Activated CD4-positive, alpha-beta memory T cell treated with anti-CD3 and anti-CD28 coated beads for 36 hours (primary cell): ENCODE results near the gene ZG16B. TPM values are rescaled to one million over a fixed set of nuclear protein-coding genes. Genes with fewer than 3 reads are reported as not detected.

Source experiments
- CTCF ChIA-PET: fragments of 350-600 bp; sonication (Branson Sonifier 250); formaldehyde crosslinking; loops from one replicate; lab custom pipeline; 2021; ENCODE audit warnings: antibody characterized with exemption, inconsistent platforms; lab: Charles Lee
- POLR2A ChIA-PET: fragments of 350-600 bp; sonication (Branson Sonifier 250); formaldehyde crosslinking; loops from one replicate; lab custom pipeline; 2021; ENCODE audit warnings: antibody characterized with exemption; lab: Charles Lee
- DNase-seq: peaks from one replicate; pipeline ENCODE4 v3.0.0-alpha.2; 2020
- H3K27ac Mint-ChIP-seq: one replicate; pipeline ENCODE4 v1.8.0; 2021; ENCODE audit warnings: mixed read lengths
- H3K27me3 Mint-ChIP-seq: one replicate; pipeline ENCODE4 v1.8.0; 2021; ENCODE audit warnings: mixed read lengths
- H3K36me3 Mint-ChIP-seq: one replicate; pipeline ENCODE4 v1.8.0; 2021; ENCODE audit warnings: mixed read lengths
- H3K4me1 Mint-ChIP-seq: one replicate; pipeline ENCODE4 v1.8.0; 2021; ENCODE audit warnings: low read depth, mixed read lengths
- H3K4me3 Mint-ChIP-seq: one replicate; pipeline ENCODE4 v1.8.0; 2021; ENCODE audit warnings: mild to moderate bottlenecking, mixed read lengths
- H3K9me3 Mint-ChIP-seq: one replicate; pipeline ENCODE4 v1.8.0; 2021; ENCODE audit warnings: mixed read lengths
- intact Hi-C: fragments of 100-400 bp; cut with micrococcal nuclease; formaldehyde crosslinking; loops from one replicate; pipeline ENCODE4 v1.15.1; 2023
- total RNA-seq, 2 experiments: library from RNA; stranded (reverse); gene quantifications; one replicate each; pipeline ENCODE4 v1.2.3, GENCODE V29; 2021

Gene ZG16B
- total RNA-seq, 2 experiments from 2014 or later: 2.6 to 3.0 TPM

DNA sequence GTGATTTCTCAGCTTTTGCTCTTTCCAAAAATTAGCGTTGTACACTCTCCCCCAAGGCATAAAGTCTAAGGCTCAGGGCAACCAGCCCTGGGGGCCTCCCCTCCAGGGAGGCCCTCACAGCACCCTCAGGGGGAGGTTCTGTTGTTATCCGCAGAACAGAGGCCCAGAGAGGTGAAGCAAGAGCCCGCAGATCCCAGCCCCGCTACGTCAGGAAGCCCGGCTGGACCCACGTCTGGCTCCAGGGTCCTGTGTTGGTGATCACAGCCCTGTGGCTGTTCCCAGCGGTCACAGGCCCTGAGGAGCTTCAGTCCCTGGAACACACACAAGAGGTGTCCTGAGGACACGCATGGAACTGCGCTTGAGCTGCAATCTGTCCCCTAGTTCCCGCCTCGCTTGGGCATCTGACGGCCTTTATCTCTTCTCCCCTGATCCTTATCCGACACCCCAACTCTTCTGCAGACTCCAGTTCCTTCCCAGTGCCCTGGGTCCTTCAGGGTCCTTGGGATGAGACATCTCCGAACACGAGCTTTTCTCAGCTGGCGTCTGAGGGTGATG lies 1.1 kb upstream of the ZG16B start:
- no peak for DNase-seq
- Mint-ChIP-seq H3K4me1 (no peaks in the 10 kb centered on the region), H3K27me3 (peaks cover 17% of the 10 kb centered on the region), H3K9me3 (no peaks in the 10 kb centered on the region), H3K36me3 (no peaks in the 10 kb centered on the region), H3K4me3 (no peak overlapping the region), H3K27ac (no peak overlapping the region)
- ChIA-PET POLR2A (no interaction called here), CTCF (interaction anchor here (1.2 to 1.5 kb wide), 2 partner anchors 10 to 39 kb away, joined by 3 to 6 read pairs; no protein-coding TSS in a partner anchor)
- intact Hi-C loops: no loop called here

DNA sequence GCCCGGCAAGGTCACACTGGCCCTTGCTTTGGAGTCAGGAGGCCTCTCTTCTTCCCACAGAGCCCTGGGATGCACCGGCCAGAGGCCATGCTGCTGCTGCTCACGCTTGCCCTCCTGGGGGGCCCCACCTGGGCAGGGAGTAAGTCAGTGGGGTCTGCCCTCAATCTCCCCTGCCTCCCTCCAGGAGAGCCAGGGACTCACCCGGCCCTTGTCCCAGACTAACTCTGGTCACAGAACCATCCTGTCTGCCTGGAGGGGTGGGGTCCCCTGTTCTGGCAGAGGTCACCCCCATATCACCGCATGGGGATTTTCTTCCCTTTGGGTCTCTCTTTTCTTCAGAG lies 222 bp downstream of the ZG16B start:
- Mint-ChIP-seq H3K27ac (no peak overlapping the region), H3K27me3 (peaks cover 19% of the 10 kb centered on the region), H3K4me3 (no peak overlapping the region), H3K9me3 (no peaks in the 10 kb centered on the region), H3K36me3 (no peaks in the 10 kb centered on the region), H3K4me1 (no peaks in the 10 kb centered on the region)
- CTCF ChIA-PET: interaction anchor here (0.6 kb wide), 1 partner anchor 18 kb away, joined by 3 read pairs; no protein-coding TSS in a partner anchor
- POLR2A ChIA-PET: no interaction called here
- DNase-seq: no peak
- intact Hi-C loops: no loop called here

DNA sequence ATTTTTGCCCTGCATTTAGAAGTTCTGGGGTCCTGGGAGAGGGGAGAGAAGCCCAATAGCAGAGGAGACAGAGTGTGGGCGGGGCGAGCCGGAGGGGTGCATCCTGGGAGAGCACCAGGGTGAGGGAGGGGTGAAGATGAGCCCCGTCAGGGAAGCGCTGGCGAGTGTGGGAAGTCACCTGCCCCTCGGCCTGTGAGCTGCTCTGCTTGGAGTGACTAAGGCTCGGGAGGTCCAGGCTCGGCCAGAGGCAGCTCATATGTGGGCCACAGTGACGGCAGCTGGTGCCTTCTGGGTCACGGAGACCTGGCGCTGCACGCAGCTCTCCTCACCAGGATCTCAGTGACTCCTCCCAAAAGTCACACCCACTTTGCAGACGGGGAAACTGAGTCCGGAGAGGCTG lies 1.1 kb downstream of the ZG16B start:
- H3K36me3 Mint-ChIP-seq: no peaks in the 10 kb centered on the region
- H3K9me3 Mint-ChIP-seq: no peaks in the 10 kb centered on the region
- POLR2A ChIA-PET: interaction anchor here (0.6 kb wide), 1 partner anchor 43 kb away, joined by 3 read pairs; no protein-coding TSS in a partner anchor
- CTCF ChIA-PET: no interaction called here
- DNase-seq: no peak
- H3K4me3 Mint-ChIP-seq: no peak overlapping the region
- no peak overlapping the region for H3K27ac Mint-ChIP-seq
- peaks cover 19% of the 10 kb centered on the region for H3K27me3 Mint-ChIP-seq
- intact Hi-C loops: no loop called here
- H3K4me1 Mint-ChIP-seq: no peaks in the 10 kb centered on the region

DNA sequence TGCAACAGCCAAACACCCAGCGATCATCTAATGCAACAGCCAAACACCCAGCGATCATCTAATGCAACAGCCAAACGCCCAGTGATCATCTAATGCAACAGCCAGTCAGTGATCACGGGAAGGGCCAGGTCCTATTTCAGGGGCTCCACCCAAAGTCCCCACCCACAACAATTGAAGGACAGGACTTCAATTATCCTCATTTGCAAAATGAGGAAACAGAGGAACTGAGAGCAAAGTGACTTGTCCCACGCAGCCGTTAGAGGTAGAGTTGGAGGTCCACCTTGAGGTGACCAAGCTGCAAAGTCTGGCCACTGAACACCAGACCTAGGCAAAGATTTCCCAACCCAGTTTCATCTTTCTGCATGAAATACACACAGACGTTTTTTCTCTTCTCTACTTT lies 3.7 kb downstream of the ZG16B start:
- POLR2A ChIA-PET: no interaction called here
- Mint-ChIP-seq H3K36me3 (no peaks in the 10 kb centered on the region), H3K4me1 (peaks cover 6% of the 10 kb centered on the region), H3K27ac (no peak overlapping the region), H3K27me3 (peaks cover 19% of the 10 kb centered on the region), H3K4me3 (no peak overlapping the region), H3K9me3 (no peaks in the 10 kb centered on the region)
- no peak for DNase-seq
- intact Hi-C loops: no loop called here
- CTCF ChIA-PET: no interaction called here

DNA sequence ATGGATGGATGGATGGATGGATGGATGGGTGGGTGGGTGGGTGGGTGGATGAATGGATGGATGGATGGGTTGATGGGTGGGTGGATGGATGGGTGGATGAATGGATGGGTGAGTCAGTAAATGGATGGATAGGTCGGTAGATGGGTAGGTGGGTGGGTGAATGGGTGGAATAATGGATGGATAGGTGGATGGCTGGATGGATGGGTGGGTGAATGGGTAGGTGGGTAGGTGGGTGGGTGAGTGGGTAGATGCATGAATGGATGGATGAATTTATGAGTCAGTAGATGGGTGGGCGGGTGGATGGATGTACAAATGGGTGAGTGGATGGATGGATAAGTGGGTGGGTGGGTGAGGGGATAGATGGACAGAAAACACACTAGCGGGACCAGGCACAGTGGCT lies 4.9 kb downstream of the ZG16B start:
- Mint-ChIP-seq H3K27me3 (peaks cover 19% of the 10 kb centered on the region), H3K36me3 (no peaks in the 10 kb centered on the region), H3K27ac (no peak overlapping the region), H3K4me3 (no peak overlapping the region), H3K9me3 (no peaks in the 10 kb centered on the region), H3K4me1 (peaks cover 14% of the 10 kb centered on the region)
- DNase-seq: no peak
- intact Hi-C loops: no loop called here
- ChIA-PET CTCF (no interaction called here), POLR2A (no interaction called here)

DNA sequence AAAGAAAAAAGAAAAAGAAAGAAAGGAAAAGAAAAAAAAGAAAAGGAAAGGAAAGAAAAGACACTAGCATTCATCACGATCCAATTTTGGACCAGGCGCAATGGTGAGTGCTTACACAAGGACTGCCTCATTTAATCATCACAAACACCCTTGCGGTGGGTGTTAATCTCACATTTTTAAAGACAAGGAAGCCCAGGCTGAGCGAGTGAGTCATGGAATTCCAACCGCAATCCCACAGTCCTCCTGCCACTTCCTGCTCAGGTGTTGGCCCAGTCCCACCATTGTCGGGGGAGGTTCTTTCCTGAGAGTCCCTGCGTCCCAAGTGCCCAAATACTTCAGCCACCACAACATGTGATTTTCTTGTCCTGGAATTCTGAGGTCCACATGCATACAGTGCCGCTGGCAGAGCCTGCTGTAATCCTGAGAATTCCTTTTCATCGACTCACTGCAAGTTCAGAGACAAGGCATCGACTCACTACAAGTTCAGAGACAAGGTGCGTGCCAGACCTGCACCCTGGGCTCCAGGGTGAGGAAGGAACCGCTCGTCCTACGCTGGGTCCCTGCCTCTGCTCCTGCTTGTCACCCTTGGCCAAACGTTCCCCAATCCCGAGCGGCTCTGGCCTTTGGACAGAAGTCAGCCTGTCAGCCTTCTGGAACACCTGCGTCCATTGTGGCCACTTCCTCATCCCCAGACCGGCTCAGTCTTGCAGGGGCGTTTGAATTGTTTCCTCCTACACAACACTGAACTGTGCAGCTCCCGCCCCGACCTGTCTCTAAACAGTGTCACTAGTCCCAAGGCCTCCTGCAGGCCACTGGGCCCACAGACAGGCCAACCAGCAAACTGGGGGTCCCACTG lies 5.8 kb downstream of the ZG16B start:
- no peak overlapping the region for H3K27ac Mint-ChIP-seq
- H3K4me3 Mint-ChIP-seq: no peak overlapping the region
- POLR2A ChIA-PET: no interaction called here
- peaks cover 18% of the 10 kb centered on the region for H3K4me1 Mint-ChIP-seq
- H3K27me3 Mint-ChIP-seq: peaks cover 14% of the 10 kb centered on the region
- H3K9me3 Mint-ChIP-seq: no peaks in the 10 kb centered on the region
- intact Hi-C loops: no loop called here
- no peak for DNase-seq
- H3K36me3 Mint-ChIP-seq: no peaks in the 10 kb centered on the region
- CTCF ChIA-PET: no interaction called here

DNA sequence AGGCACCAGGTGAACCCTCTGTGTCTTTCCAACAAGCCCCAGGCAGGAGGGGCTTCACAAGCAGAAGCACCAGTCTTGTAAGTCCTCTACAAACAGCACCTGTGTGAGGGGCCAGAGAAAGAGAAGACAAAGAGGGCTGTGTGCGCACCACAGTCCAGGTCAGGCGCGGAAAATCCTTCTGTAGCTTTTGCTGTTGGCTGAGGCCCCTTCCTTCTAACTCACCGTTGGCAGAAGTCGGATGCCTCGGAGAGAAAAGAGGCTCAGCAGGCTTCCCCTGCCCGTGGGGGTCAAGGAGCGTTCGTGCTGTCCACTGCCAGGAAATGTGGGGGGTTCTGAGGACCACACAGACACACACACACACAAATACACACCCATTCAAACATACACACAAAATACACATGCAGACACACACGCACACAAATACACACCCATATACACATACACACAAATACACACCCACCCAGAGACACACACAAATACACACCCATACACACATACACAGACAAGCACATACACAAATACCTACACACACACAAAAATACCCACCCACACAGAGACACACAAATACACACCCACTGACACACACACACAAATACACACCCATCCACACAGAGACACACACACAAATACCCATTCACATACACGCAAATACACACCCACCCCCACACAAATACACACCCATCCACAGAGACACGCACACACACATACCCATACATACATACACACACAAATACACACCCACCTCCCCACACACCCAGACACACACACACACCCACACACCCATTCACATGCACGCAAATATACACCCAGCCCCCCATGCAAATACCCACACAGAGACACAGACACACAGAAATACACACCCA lies 6.8 kb downstream of the ZG16B start:
- H3K27ac Mint-ChIP-seq: no peak overlapping the region
- DNase-seq: no peak
- peaks cover 25% of the 10 kb centered on the region for H3K4me1 Mint-ChIP-seq
- ChIA-PET POLR2A (no interaction called here), CTCF (no interaction called here)
- H3K9me3 Mint-ChIP-seq: no peaks in the 10 kb centered on the region
- intact Hi-C loops: no loop called here
- no peaks in the 10 kb centered on the region for H3K36me3 Mint-ChIP-seq
- no peak overlapping the region for H3K4me3 Mint-ChIP-seq
- H3K27me3 Mint-ChIP-seq: peaks cover 7% of the 10 kb centered on the region

DNA sequence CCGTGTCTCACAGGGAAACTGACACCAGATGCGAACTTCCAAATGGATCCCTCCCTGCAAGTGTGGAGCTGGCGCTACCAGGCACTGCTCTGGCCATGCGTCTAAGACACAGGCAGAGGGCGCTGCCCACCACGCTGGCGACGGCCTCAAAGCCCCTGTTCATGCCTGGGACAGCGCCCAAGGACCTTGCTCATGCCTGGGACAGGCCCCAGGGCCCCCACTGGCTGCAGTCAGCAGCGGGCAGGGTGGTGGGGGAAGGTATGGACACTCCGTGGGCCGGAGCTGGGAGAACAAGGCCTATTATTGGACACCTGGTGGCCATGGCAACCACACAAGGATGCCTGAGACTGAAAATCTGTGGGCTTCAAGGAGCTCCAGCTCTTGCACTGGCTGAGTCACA lies 8.8 kb downstream of the ZG16B start:
- intact Hi-C loops: loop anchor here (1.0 to 2.0 kb wide), 2 partner anchors 29 to 88 kb away; no protein-coding TSS in a partner anchor
- Mint-ChIP-seq H3K36me3 (no peaks in the 10 kb centered on the region), H3K27ac (no peak overlapping the region), H3K27me3 (peaks cover 1% of the 10 kb centered on the region), H3K4me3 (no peak overlapping the region), H3K9me3 (no peaks in the 10 kb centered on the region), H3K4me1 (peaks cover 35% of the 10 kb centered on the region)
- ChIA-PET CTCF (interaction anchor here (0.6 to 2.7 kb wide), 26 partner anchors 9 to 121 kb away, joined by 3 to 60 read pairs (median 5); partner anchors contain the start of genes FLYWCH1, FLYWCH2 and ZG16B), POLR2A (interaction anchor here (1.3 kb wide), 1 partner anchor 29 kb away, joined by 8 read pairs; no protein-coding TSS in a partner anchor)
- peak; percentile 72 for DNase-seq

DNA sequence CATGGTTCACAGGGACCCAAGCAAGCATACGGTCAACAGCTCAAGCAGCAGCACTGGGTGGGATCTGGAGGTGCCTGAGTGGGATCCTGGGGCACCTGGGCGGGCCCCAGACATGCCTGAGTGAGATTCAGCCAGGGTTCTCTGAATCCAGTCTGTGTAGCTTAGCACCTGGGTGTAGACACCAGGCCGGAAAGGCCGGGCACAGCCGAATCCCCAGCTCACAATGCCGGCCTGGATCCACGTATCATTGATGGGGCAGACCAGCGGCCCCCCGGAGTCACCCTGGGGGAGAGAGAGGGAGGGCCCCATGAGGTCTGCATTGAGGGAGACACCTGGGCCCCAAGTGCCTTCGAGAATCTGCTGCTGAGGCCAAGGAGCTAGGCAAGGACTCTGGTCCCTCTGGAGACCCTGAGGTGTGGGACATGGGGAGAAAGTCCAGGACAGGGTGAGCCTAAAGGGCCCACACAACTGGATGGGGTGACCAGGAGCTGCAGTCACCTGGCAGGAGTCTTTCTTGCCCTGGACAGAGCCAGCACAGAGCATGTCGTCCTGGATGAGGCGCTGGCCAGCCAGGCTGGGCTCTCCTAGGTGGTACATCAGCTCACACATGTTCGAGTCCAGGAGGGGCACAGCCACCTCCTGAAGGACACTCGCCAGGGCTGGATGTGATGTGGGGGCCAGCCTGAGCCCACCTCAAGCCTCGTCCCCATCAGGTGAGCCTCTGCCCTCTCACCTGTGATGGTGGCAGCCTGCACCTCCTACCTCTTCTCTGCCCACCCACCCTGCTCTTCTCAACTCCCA lies 9.7 kb downstream of the ZG16B start:
- no peak overlapping the region for H3K27ac Mint-ChIP-seq
- intact Hi-C loops: loop anchor here (1.0 to 2.0 kb wide), 2 partner anchors 28 to 87 kb away; no protein-coding TSS in a partner anchor
- CTCF ChIA-PET: interaction anchor here (0.6 to 2.7 kb wide), 23 partner anchors 8 to 88 kb away, joined by 3 to 60 read pairs (median 6); partner anchors contain the start of genes FLYWCH1, FLYWCH2 and ZG16B

DNA sequence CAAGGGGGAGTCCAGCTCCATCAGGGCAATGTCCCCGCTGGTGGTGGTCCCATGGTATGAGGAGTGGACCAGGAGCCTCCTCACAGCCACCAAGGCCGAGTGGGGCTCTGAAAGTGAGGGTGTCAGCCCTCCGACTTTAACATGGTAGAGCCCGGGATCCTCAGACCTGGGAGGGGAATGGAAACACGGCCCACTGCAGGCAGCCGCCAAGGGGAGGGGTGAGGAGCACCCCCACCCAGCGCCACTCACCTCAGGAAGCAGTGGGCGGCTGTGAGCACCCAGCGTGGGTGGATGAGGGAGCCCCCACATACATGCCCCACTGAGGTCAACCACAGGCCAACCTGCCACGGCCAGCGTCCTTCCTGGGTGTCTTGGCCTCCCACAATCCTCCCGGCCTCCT lies 10.8 kb downstream of the ZG16B start:
- intact Hi-C loops: no loop called here
- Mint-ChIP-seq H3K4me1 (peaks cover 35% of the 10 kb centered on the region), H3K27ac (no peak overlapping the region), H3K27me3 (no peaks in the 10 kb centered on the region), H3K36me3 (no peaks in the 10 kb centered on the region), H3K9me3 (no peaks in the 10 kb centered on the region), H3K4me3 (no peak overlapping the region)
- ChIA-PET POLR2A (no interaction called here), CTCF (no interaction called here)
- no peak for DNase-seq

More for the DNA sequence above, 9.7 kb downstream of the ZG16B start:
- DNase-seq: no peak
- Mint-ChIP-seq H3K4me3 (no peak overlapping the region), H3K36me3 (no peaks in the 10 kb centered on the region), H3K4me1 (peaks cover 35% of the 10 kb centered on the region), H3K9me3 (no peaks in the 10 kb centered on the region), H3K27me3 (no peaks in the 10 kb centered on the region)
- POLR2A ChIA-PET: interaction anchor here (1.3 kb wide), 1 partner anchor 28 kb away, joined by 8 read pairs; no protein-coding TSS in a partner anchor
